ENCODE measurements around the gene DISP3.

The DISP3 gene

GRCh38 chr1:11486231-11487009 is 7.5 kb downstream of the DISP3 start:
- no peaks in the 10 kb centered on the region for H3K4me1 ChIP-seq (ENCODE audit: insufficient read depth, low read length)
- H3K36me3 ChIP-seq (ENCODE audit: insufficient read depth, low read length): no peaks in the 10 kb centered on the region

GRCh38 chr1:11487196-11487751 is 8.3 kb downstream of the DISP3 start:
- no peaks in the 10 kb centered on the region for H3K36me3 ChIP-seq (ENCODE audit: insufficient read depth, low read length)
- H3K4me1 ChIP-seq (ENCODE audit: insufficient read depth, low read length): no peaks in the 10 kb centered on the region
- no peak overlapping the region for H3K9ac ChIP-seq (ENCODE audit: low read depth, low read length)
- H3K9me3 ChIP-seq (ENCODE audit: control insufficient read depth, insufficient read depth, low read length): no peaks in the 10 kb centered on the region

More at GRCh38 chr1:11486231-11487009, 7.5 kb downstream of the DISP3 start:
- no peak overlapping the region for H3K9ac ChIP-seq (ENCODE audit: low read depth, low read length)
- no peaks in the 10 kb centered on the region for H3K9me3 ChIP-seq (ENCODE audit: control insufficient read depth, insufficient read depth, low read length)

GRCh38 chr1:11488201-11488770 is 9.3 kb downstream of the DISP3 start:
- no peak overlapping the region for H3K9ac ChIP-seq (ENCODE audit: low read depth, low read length)
- no peaks in the 10 kb centered on the region for H3K4me1 ChIP-seq (ENCODE audit: insufficient read depth, low read length)
- H3K36me3 ChIP-seq (ENCODE audit: insufficient read depth, low read length): no peaks in the 10 kb centered on the region

GRCh38 chr1:11488966-11489625 is 10.1 kb downstream of the DISP3 start:
- no peaks in the 10 kb centered on the region for H3K9me3 ChIP-seq (ENCODE audit: control insufficient read depth, insufficient read depth, low read length)
- H3K36me3 ChIP-seq (ENCODE audit: insufficient read depth, low read length): no peaks in the 10 kb centered on the region
- no peak overlapping the region for H3K9ac ChIP-seq (ENCODE audit: low read depth, low read length)
- no peaks in the 10 kb centered on the region for H3K4me1 ChIP-seq (ENCODE audit: insufficient read depth, low read length)

More at GRCh38 chr1:11488201-11488770, 9.3 kb downstream of the DISP3 start:
- no peaks in the 10 kb centered on the region for H3K9me3 ChIP-seq (ENCODE audit: control insufficient read depth, insufficient read depth, low read length)

- Histone ChIP-seq H3K9ac (ENCODE audit: low read depth, low read length) (no peak overlapping the region), H3K9me3 (ENCODE audit: control insufficient read depth, insufficient read depth, low read length) (no peaks in the 10 kb centered on the region), H3K4me1 (ENCODE audit: insufficient read depth, low read length) (no peaks in the 10 kb centered on the region), H3K36me3 (ENCODE audit: insufficient read depth, low read length) (no peaks in the 10 kb centered on the region)
Measured at GRCh38 chr1:11492235-11492634, 13.3 kb downstream of the DISP3 start.

GRCh38 chr1:11493972-11494655 is 15.2 kb downstream of the DISP3 start:
- Histone ChIP-seq H3K4me1 (ENCODE audit: insufficient read depth, low read length) (peaks cover 12% of the 10 kb centered on the region), H3K9ac (ENCODE audit: low read depth, low read length) (no peak overlapping the region), H3K36me3 (ENCODE audit: insufficient read depth, low read length) (no peaks in the 10 kb centered on the region), H3K9me3 (ENCODE audit: control insufficient read depth, insufficient read depth, low read length) (no peaks in the 10 kb centered on the region)

GRCh38 chr1:11494771-11495170 is 15.8 kb downstream of the DISP3 start:
- no peak overlapping the region for H3K9ac ChIP-seq (ENCODE audit: low read depth, low read length)
- no peaks in the 10 kb centered on the region for H3K36me3 ChIP-seq (ENCODE audit: insufficient read depth, low read length)
- H3K4me1 ChIP-seq (ENCODE audit: insufficient read depth, low read length): peaks cover 14% of the 10 kb centered on the region
- H3K9me3 ChIP-seq (ENCODE audit: control insufficient read depth, insufficient read depth, low read length): no peaks in the 10 kb centered on the region

GRCh38 chr1:11495579-11495978 is 16.6 kb downstream of the DISP3 start:
- Histone ChIP-seq H3K9ac (ENCODE audit: low read depth, low read length) (no peak overlapping the region), H3K9me3 (ENCODE audit: control insufficient read depth, insufficient read depth, low read length) (no peaks in the 10 kb centered on the region), H3K4me1 (ENCODE audit: insufficient read depth, low read length) (peaks cover 22% of the 10 kb centered on the region), H3K36me3 (ENCODE audit: insufficient read depth, low read length) (no peaks in the 10 kb centered on the region)

GRCh38 chr1:11496551-11497080 is 17.7 kb downstream of the DISP3 start:
- peaks cover 22% of the 10 kb centered on the region for H3K4me1 ChIP-seq (ENCODE audit: insufficient read depth, low read length)
- H3K9me3 ChIP-seq (ENCODE audit: control insufficient read depth, insufficient read depth, low read length): no peaks in the 10 kb centered on the region

GRCh38 chr1:11498956-11499594 is 20.1 kb downstream of the DISP3 start:
- Histone ChIP-seq H3K36me3 (ENCODE audit: insufficient read depth, low read length) (no peaks in the 10 kb centered on the region), H3K9ac (ENCODE audit: low read depth, low read length) (no peak overlapping the region), H3K9me3 (ENCODE audit: control insufficient read depth, insufficient read depth, low read length) (no peaks in the 10 kb centered on the region), H3K4me1 (ENCODE audit: insufficient read depth, low read length) (peaks cover 22% of the 10 kb centered on the region)

More at GRCh38 chr1:11496551-11497080, 17.7 kb downstream of the DISP3 start:
- H3K9ac ChIP-seq (ENCODE audit: low read depth, low read length): no peak overlapping the region
- H3K36me3 ChIP-seq (ENCODE audit: insufficient read depth, low read length): no peaks in the 10 kb centered on the region

GRCh38 chr1:11499601-11500331 is 20.8 kb downstream of the DISP3 start:
- Histone ChIP-seq H3K36me3 (ENCODE audit: insufficient read depth, low read length) (no peaks in the 10 kb centered on the region), H3K9ac (ENCODE audit: low read depth, low read length) (0 out of 2 replicates have a peak overlapping the region, but pooled peaks have one; percentile 26), H3K4me1 (ENCODE audit: insufficient read depth, low read length) (peaks cover 22% of the 10 kb centered on the region), H3K9me3 (ENCODE audit: control insufficient read depth, insufficient read depth, low read length) (no peaks in the 10 kb centered on the region)

- no peaks in the 10 kb centered on the region for H3K36me3 ChIP-seq (ENCODE audit: insufficient read depth, low read length)
- no peaks in the 10 kb centered on the region; the same call in 1 of the 2 replicates for H3K9me3 ChIP-seq (ENCODE audit: control insufficient read depth, insufficient read depth, low read length)
- peaks cover 22% of the 10 kb centered on the region for H3K4me1 ChIP-seq (ENCODE audit: insufficient read depth, low read length)
- no peak overlapping the region for H3K9ac ChIP-seq (ENCODE audit: low read depth, low read length)
Measured at GRCh38 chr1:11500881-11501280, 21.9 kb downstream of the DISP3 start.

GRCh38 chr1:11501491-11501897 is 22.5 kb downstream of the DISP3 start:
- H3K36me3 ChIP-seq (ENCODE audit: insufficient read depth, low read length): no peaks in the 10 kb centered on the region
- no peak overlapping the region for H3K9ac ChIP-seq (ENCODE audit: low read depth, low read length)
- H3K9me3 ChIP-seq (ENCODE audit: control insufficient read depth, insufficient read depth, low read length): no peaks in the 10 kb centered on the region; the same call in 1 of the 2 replicates
- H3K4me1 ChIP-seq (ENCODE audit: insufficient read depth, low read length): peaks cover 22% of the 10 kb centered on the region

Data from ES-I3 (cell line).